Activated gamma-delta T cell treated with Interleukin-2 at 50 U/mL for 16 hours (primary cell): ENCODE data around the gene GSN.

ENCODE experiments used
- DNase-seq: peaks from one replicate; pipeline ENCODE4 v3.0.0-alpha.2; 2020

The GSN gene

DNA sequence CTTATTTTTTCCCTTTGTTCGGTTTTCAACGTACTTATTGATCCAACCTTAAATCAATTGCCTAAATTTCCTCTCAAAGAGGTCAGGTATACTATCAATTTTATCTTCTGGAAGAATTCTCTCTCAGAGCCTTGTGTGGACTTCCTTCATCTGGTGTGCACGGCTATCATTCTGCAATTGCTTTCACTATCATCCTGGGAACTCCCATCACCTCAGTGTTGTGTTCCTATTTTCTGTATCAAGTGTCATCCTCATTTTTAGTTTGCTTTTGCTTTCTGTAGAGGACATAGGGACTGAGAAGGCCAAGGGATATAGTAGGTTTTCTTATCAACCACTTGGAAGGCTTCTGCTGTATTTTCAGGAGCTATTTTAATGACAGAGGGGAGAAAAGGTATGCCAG, 90.8 kb downstream of the GSN start:
- no peak for DNase-seq

DNA sequence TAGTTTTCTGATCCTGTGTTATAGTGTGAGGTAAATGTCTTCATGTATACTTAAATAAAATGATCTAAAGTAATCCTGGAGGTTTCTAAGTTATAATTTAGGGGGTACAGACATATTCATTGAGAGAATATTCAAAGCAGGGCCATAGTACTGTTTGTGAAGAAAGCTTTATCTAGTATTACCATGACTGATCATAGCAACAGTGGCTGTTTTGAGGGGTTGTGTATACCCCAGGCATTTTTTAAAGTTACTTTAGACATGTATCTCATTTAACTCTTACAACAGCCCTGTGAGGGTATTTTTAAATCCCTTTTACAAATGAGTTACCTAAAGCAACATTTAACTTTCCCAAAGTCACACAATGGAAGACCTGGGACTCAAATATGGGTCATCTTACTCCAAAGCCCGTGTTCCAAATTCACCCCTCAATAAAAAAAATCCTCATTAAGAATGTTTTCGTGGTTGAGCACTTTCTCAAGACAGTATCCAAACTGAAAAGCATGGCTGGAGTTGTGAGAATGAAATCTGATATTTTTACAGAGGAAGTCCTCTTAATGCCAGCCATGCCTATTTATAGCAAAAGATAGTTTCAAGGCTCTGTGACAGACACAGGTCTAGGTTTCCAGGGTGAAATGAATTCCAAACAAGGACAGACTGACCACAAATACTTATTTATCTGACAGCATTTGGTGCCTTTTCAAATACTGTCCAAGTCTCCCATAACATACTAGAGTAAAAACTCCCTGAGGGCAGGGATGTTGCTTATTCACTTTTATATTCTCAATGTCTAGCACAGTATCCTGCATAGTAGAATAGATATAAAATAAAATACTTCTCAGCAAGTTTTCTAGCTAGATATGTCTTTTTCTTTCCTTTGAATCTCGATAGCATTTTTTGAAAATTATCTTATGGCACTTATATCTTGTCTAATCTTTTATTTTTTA, 91.7 kb downstream of the GSN start:
- no peak for DNase-seq

DNA sequence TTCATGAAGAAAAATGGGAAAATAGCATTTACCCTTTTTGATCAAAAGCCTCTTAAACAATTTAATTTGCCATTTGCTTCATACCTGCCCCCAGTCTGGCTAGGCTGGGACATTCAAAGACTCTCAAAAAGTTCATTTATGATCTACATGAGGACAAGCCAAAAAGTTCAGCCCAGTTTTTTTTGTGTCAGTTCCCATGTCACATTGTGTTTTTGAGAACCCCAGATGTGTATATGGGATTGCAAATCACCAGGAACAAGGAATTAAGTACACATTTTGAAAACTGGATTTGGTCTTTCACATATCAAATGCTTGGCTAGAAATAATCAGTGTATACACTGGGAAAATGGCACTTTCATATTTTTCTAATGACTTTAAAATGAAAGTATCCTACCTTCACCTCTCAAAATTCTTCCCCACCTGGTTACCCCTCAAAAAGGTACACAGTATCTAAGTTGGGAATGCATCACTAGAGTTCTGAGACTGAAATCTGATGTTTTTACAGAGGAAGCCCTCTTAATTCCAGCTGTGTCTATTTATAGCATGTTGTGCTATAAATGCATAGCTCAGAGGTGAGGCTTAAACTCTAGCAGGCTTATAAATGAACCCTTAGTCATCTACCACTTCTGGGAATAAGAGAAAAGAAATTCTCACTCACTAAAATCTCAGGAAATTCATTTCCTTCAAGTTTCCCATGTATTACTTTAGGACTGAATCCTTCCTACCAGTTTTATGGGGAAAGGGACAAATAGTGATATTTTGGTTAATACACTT, 92.8 kb downstream of the GSN start:
- DNase-seq, result no peak

DNA sequence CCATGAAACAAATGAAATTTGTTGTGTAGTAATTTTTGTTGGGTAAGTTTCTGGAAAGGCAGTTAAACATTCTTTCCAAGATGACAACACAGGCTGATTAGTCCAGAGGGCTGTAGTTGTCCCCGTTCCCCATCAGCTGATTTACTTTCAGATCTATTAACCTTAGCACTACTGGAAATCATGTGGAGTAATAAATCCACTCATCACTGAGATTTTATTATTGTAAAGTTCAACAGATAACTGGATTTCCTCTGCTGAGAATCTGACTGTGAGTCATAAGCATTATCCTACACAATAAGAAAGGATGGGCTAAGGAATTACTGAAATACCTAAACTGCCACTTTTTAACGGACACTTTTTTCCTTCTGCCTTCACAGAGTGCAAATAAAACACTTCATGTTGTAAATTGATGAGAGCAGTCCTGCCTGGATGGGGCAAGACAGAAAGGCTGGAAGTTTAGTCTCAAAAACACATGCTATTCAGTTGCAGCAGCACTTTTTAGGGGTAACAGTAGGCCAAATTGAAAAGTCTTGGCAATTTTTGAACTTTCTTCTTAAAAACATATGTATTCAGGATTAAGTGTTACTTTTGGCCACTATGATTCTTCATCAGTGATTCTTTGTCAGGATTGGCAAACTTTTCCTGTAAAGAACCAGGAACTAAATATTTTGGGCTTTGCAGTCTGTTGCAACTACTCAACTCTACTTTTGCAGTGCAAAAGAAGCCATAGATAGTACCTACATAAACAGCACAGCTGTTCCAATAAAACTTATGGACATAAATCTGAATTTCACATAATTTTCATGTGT, 95.1 kb downstream of the GSN start:
- DNase-seq, result no peak

DNA sequence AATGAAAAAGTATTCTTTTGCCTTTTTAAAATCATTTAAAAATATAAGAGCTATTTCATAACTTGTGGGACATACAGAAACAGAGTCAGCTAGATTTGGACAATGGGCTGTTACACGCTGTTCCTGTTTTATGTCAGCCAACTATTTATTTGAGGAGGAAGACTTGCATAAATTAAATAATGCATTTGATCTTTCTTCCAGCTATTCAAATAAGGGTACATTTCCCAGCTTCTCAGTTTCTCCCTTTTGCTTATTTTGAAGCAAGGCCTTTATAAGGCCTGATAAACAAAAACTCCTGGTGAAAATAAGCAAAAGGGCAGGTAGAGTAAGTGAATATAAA, 95.6 kb downstream of the GSN start:
- DNase-seq, result no peak

DNA sequence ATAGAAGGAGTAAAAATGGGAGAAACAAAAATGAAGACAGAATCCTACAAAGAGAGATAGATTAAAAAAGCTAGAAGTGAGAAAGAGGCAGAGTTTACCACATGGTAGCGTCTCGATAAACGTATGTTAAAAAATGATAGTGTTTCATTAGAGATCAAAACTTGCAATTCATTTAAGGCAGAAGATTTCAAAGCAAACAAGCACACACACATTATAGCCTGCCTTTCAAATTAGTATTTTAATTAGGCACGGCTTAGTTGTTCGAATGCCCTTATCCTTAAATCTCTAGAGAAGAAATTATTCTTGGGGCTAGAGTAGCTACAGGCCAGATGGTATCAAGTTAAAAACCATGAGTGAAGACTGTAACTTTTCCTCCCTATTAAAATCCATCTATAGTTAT, 96.1 kb downstream of the GSN start:
- no peak for DNase-seq

DNA sequence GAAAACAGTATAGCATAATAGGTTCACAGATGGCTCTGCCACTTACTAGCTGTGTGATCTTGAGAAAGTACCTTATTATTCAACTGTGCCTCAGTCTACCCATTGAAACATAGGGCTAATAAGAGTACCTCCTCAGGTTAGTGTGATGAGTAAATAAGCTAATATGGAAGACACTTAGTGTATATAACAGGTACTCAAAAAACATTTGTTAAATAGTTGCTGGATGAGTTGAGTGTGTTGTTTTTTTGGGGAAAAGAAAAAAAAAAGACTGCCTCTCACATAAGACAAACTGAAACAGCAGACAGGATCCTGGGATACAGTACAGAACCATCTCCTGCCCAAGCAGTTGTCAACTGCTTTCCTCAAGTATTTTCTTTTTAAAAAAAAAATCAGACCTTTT, 96.9 kb downstream of the GSN start:
- no peak for DNase-seq

DNA sequence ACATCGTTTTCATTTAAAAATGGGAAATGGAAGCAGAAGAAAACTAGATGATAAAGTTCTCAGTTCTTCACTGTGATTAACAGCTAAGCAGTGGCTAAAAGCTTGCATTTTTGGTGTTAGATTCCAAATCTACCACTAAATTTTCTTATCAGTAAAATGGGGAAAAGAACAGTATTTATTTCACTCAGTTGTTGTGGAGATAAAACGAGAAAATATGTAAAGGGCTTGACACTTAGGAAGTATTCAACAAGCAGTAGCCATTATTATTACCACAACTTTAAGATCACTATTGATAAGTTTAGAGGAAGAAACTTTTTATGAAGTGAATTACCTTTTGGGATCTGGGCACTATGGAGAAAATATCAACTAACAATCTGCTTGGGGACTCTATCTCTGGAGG, 97.6 kb downstream of the GSN start:
- no peak for DNase-seq

DNA sequence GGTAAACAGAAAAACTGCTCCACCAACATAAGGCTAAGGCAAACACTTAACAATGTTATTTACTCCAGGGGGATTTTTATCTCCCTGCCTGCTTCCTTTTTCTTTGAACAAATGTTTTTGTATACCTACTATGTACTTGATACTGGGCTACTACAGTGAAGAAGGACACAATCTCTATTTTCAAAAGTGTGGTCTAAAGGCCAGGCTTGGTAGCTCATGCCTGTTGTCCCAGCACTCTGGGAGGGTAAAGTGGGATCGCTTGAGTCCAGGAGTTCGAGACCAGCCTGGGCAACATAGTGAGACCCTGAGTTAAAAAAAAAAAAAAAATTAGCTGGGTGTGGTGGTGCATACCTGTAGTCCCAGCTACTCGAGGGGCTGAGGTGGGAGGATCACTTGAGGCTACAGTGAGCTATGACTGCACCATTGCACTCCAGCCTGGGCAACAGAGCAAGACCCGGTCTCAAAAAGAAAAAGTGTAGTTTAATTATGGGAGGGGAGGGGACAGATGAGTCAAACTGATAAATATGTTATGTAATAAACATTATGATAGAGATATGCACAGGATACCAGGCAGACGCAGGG, 98.7 kb downstream of the GSN start:
- DNase-seq, result no peak

DNA sequence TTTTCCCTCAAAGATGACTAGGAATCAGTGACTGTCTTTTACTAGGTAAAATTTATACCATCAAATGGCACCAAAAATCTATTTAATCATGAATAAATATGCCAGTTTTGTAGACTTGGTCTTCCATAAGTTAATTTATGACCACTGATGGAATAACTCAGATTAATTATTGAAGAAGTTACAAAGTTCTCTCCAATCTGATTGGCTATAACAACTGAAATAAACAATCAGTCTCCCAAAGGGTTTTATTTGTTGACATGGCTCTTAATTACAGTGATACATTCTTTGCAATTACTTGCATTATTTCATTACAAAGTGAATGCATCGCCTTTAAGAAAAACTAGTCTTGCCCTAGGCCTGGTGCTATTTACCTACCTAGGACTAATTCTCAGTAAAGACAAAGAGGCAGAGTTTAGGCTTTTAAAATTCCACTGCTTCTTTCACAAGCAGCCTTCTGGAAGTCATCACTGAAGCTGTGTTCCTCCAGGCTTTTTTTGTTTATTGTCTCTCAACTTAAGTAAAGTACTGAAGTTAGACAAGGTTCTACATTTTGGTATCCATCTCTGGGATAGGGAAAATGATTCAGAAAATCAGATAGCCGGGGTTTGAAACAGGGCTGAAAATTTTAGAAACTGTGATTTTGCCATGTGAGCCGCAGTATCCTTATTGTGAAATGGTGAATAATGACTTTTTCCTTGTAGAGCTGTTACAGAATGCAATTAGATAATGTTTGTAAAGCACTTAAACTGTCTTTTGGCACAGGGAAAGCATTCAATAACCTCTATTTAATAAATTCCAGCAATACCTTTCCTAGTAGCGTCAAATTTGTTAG, 99.6 kb downstream of the GSN start:
- DNase-seq, result no peak

DNA sequence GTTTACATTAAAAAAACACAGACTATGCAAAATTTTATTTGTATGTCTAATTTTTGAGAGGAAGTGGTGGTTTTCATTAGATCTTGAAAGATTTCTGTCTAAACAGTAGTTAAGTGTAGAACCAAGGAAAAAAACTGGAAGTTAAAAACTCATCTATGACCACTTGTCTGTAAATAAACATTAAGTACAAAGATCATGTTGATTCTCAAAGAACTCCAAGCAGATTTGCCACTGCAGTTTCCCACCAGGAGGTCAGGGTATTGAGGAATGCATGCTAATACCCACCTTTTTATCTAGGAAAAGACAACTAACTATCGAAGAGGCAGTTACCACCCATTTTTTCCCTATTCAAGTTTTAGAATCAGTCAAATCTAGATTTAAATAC, 100.2 kb downstream of the GSN start:
- no peak for DNase-seq

DNA sequence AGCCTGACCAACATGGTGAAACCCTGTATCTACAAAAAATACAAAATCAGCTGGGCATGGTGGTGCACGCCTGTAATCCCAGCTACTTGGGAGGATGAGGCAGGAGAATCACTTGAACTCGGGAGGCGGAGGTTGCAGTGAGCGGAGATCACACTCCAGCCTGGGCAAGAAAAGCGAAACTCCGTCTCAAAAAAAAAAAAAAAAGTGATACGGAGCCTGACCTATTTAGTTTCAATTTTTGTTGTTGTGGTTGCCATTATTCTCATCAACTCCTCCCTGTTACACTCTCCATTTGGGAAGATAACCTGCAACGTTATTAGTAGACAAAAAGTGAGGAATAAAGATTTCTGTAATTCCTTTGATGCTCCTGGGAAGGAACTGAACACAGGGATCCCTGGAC, 100.8 kb downstream of the GSN start:
- no peak for DNase-seq

DNA sequence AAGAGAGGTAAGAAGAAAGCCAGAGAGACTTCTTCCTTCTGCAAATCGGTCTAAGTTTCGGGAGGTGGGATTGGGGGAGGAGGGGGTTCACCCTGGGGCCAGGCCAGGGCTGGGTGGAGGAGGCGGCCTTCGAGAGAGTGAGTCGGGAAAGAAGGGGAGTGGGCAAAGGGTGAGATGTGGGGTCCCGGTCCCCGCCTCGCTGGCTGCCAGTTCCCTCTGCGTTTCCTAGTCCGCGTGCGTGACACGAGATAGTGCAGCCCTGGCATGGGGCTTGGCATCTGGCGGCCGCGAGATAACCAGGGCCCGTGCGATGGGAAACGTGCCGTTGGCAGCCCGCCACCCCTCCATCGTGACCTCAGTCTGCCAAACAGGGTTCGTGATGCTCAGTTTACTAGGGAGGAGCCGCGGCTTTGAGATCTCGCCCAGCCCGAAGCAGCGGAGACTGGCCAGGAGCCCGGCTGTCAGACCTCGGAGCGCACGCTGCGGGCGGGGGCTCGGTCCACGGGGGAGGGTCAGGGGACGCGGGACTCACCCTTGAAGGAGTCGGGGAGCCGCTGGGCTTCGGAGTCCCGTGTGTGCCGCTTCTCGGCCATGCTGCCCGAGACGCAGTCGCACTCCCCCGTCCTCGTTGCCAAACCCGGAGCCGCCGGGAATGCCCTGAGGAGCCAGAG, 101.8 kb downstream of the GSN start, which contains the start of gene STOM:
Gene STOM, minus strand, starts transcription at position 656 of the 671 bp plus-strand sequence. Its CDS starts 63 bp downstream, at position 593.
- DNase-seq, result peak; percentile 73

DNA sequence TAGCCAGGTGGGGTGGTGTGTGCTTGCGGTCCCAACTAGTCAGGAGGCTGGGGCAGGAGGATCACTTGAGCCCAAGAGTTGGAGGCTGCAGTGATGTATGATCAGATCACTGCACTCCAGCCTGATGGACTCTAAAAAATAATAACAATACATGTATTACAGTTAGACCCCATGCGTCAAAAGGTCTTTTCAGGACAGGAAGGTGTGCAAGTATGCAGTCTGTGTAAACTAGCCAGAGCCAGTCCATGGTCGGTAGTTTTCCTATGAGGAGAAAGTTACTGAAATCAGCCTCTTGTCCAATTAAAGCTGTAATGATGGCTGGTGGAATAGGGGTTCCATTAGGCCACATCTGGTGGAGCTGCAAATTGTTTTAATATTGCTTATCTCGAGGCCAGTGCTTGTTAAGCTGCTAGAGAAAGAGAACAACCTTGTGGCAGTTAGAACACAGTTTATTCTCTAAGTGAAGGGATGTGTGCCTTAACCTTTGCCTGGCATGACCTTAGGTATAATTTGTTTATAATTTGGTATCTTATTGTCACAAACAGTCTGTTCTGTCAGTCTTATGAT, 103.6 kb downstream of the GSN start:
- DNase-seq, result no peak

DNA sequence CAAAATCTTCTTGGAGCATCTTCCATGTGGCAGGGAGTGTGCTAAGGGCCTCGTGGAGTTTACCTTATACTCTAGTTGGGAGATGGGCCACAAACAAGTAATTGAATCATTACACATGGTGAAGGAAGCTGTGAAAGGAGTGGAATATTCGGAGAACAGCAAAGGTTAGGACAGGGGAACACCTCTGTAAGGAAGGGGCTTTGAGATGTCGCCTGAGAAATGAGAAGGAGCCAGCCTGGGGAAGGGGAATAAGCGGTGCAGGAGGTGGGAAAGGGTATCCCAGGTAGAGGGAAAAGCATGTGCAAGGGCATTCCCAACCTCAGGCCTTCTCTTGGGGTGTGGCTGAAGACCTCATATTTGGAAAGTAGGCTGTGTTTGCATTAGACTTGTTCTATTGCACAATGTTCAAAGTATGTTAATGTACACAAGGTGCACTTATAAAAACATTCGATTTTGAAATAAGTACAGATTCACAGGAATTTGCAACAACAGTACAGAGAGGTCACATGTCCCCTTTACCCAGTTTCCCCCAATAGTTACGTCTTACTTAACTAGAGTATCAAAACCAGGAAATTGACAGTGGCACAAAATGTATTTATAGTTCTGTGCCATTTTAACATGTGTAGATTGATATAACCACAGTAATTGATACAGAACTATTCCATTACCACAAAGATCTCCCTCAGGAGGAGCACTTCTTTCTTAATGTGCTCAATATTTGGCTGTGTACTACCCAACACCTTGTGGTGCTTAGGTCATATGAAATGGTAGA, 104.5 kb downstream of the GSN start:
- DNase-seq, result no peak

DNA sequence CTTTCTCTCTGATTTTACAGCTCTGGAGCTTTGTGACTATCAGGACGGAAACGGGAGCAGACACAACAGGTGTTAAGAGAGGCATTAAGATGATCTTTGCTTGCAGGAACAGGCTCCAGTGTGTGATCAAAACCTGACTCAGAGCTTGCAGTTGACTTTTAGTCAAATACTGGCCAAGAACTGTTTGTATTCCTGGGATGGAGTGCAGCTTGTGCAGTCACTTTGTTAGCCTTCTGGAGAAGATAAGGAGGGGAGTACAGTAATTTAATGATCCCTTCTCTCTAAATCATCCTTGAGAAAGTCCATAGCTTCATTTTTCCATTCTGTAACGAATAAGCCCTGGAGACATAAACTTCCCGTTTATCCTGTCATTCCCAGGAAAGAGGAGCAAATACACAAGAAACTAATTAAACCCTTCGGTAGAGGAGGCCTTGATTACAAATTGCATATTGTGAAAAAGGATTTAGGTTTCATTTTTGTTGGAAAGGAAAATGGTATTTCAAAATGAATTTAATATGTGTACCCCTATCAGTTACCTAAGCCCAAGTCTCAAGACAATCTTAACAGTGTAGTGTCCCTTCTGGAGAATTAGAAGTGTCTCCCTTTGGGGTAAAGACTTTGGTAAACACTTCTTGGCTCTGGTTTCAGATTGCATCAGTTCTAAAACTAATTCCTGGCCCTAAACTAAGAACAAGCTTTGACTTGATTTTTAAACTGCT, 105.2 kb downstream of the GSN start:
- DNase-seq, result no peak

DNA sequence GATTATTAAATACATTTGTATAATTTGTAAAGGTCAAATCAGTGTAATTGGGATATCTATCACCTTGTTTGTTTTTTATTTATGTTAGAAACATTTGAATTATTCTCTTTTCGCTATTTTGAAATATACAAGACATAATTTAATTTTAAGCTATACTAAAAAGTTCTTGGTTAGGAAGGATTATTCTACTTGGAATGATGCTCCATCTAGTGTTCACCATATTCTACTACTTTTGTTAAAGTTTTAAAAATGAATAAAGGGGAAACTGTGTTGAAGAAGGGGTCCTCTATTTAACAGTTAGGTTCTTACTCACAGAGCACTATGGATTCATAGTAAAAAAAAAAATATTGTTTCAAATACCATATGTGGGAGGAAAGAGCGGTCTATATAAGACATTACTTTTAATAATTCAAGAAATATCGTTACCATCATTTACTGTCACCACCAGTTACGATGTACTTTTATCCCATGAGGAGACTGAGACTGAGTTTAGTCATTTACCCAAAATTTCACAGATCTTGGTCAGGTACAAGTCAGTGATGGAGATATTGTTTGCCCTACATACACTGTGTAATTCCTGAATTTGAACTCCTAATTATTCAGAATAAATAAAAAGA, 108.4 kb downstream of the GSN start:
- no peak for DNase-seq

DNA sequence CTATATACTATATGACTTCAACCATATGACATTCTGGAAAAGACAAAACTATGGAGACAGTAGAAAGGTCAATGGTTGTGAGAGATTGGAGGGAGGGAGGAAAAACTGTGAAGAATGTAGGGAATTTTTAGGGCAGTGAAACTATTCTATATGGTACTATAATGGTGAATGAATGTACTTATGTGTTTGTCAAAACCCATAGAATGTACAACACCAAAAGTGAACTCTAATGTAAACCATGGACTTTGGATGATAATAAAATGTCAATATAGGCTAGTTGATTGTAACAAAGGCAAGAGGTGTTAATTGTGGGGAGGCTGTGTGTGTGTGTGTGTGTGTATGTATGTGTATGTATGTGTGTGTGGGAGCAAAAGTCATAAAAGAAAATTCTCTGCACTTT, 112.9 kb downstream of the GSN start:
- no peak for DNase-seq
